Measurements from ENCODE around the gene ARPC2. TPM values are rescaled to one million over a fixed set of nuclear protein-coding genes. Genes with fewer than 3 reads are reported as not detected.
A peak's percentile ranks its signal among the peaks of the same experiment; 100 is the strongest.

The ARPC2 gene
- total and polyA plus RNA-seq, 2 of the 13 experiments (the other 11 are each of a cell fraction or from before 2014, with no cell fraction given), result 168 to 303 TPM

DNA sequence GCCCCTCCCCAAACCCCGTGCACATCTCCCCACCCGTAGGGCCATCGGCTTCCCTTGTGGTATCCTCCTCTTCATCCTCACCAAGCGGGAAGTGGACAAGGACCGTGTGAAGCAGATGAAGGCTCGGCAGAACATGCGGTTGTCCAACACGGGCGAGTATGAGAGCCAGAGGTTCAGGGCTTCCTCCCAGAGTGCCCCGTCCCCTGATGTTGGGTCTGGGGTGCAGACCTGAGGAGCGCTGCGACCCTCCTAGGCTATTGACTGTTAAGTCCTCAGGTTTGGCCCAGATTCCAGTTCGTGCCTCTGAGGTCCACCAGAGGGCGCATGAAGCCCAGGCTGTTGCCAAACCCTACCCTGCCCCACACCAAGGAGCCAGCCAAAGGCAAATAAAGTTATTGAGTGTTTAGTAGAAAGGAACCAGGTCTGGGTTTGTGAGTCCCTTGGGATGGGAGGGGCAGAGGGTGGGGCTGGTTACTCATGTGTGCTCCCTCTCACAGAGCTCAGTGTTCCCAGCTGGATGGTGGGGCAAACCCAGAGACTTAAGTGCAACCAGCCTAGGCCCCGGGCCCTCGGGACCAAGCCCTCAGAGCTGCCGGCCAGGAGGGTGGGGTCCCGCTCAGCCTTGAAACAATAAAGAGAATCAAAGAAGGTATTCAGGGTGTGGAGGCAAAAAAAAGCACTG lies 55.7 kb downstream of the ARPC2 start (continued):
- no peak for TF ChIP-seq ZNF703 (CRISPR knock-in tag; IDR thresholded peaks at IDR 0.05; ENCODE audit: borderline replicate concordance)
- peak; percentile 62; the same call in 1 of the 2 replicates for TF ChIP-seq GLI4 (CRISPR knock-in tag; IDR thresholded peaks at IDR 0.05; ENCODE audit: borderline replicate concordance)
- TF ChIP-seq, protein P1, sequence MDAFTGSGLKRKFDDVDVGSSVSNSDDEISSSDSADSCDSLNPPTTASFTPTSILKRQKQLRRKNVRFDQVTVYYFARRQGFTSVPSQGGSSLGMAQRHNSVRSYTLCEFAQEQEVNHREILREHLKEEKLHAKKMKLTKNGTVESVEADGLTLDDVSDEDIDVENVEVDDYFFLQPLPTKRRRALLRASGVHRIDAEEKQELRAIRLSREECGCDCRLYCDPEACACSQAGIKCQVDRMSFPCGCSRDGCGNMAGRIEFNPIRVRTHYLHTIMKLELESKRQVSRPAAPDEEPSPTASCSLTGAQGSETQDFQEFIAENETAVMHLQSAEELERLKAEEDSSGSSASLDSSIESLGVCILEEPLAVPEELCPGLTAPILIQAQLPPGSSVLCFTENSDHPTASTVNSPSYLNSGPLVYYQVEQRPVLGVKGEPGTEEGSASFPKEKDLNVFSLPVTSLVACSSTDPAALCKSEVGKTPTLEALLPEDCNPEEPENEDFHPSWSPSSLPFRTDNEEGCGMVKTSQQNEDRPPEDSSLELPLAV (CRISPR knock-in tag; conservative IDR thresholded peaks at IDR 0.05; ENCODE audit: low read depth), result no peak
- TF ChIP-seq ZNF331 (CRISPR knock-in tag; IDR thresholded peaks at IDR 0.05), result peak; percentile 51; the same call in 1 of the 2 replicates
- TF ChIP-seq ZNF263 (CRISPR knock-in tag; IDR thresholded peaks at IDR 0.05), result peak; percentile 93
- peak; percentile 36; the same call in 1 of the 2 replicates for TF ChIP-seq NKX3-1 (CRISPR knock-in tag; IDR thresholded peaks at IDR 0.05)
- peak; percentile 24; the same call in 1 of the 2 replicates for TF ChIP-seq SP5 (CRISPR knock-in tag; IDR thresholded peaks at IDR 0.05; ENCODE audit: borderline replicate concordance, low read depth)
- peak; percentile 97 for TF ChIP-seq RBM22 (optimal IDR thresholded peaks at IDR 0.05; ENCODE audit: low read length)
- no peak for TF ChIP-seq NR2F6 (IDR thresholded peaks at IDR 0.05)
- peak; percentile 43; the same call in 1 of the 2 replicates for TF ChIP-seq NR2F6 (CRISPR knock-in tag; IDR thresholded peaks at IDR 0.05)
- no peak for TF ChIP-seq MTA1 (CRISPR knock-in tag; IDR thresholded peaks at IDR 0.05; ENCODE audit: borderline replicate concordance)
- TF ChIP-seq, protein P2, sequence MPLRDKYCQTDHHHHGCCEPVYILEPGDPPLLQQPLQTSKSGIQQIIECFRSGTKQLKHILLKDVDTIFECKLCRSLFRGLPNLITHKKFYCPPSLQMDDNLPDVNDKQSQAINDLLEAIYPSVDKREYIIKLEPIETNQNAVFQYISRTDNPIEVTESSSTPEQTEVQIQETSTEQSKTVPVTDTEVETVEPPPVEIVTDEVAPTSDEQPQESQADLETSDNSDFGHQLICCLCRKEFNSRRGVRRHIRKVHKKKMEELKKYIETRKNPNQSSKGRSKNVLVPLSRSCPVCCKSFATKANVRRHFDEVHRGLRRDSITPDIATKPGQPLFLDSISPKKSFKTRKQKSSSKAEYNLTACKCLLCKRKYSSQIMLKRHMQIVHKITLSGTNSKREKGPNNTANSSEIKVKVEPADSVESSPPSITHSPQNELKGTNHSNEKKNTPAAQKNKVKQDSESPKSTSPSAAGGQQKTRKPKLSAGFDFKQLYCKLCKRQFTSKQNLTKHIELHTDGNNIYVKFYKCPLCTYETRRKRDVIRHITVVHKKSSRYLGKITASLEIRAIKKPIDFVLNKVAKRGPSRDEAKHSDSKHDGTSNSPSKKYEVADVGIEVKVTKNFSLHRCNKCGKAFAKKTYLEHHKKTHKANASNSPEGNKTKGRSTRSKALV (CRISPR knock-in tag; IDR thresholded peaks at IDR 0.05), result 0 out of 2 replicates have a peak, but pooled peaks have one; percentile 33
- TF ChIP-seq SALL2 (CRISPR knock-in tag; IDR thresholded peaks at IDR 0.05), result peak; percentile 84
- TF ChIP-seq, protein P3, sequence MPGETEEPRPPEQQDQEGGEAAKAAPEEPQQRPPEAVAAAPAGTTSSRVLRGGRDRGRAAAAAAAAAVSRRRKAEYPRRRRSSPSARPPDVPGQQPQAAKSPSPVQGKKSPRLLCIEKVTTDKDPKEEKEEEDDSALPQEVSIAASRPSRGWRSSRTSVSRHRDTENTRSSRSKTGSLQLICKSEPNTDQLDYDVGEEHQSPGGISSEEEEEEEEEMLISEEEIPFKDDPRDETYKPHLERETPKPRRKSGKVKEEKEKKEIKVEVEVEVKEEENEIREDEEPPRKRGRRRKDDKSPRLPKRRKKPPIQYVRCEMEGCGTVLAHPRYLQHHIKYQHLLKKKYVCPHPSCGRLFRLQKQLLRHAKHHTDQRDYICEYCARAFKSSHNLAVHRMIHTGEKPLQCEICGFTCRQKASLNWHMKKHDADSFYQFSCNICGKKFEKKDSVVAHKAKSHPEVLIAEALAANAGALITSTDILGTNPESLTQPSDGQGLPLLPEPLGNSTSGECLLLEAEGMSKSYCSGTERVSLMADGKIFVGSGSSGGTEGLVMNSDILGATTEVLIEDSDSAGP (CRISPR knock-in tag; IDR thresholded peaks at IDR 0.05; ENCODE audit: borderline replicate concordance), result peak; percentile 88
- TF ChIP-seq ZNF747 (CRISPR knock-in tag; IDR thresholded peaks at IDR 0.05; ENCODE audit: borderline replicate concordance), result no peak; the same call in 1 of the 2 replicates
- peak; percentile 45; the same call in 1 of the 2 replicates for TF ChIP-seq MIER3 (CRISPR knock-in tag; IDR thresholded peaks at IDR 0.05; ENCODE audit: borderline replicate concordance)
- TF ChIP-seq MAZ (IDR thresholded peaks at IDR 0.05; ENCODE audit: borderline replicate concordance, low read depth, low read length), result 0 out of 2 replicates have a peak, but pooled peaks have one; percentile 27
- peak; percentile 49; the same call in 1 of the 2 replicates for TF ChIP-seq MAZ (CRISPR knock-in tag; IDR thresholded peaks at IDR 0.05; ENCODE audit: low read depth)
- TF ChIP-seq, protein P4, sequence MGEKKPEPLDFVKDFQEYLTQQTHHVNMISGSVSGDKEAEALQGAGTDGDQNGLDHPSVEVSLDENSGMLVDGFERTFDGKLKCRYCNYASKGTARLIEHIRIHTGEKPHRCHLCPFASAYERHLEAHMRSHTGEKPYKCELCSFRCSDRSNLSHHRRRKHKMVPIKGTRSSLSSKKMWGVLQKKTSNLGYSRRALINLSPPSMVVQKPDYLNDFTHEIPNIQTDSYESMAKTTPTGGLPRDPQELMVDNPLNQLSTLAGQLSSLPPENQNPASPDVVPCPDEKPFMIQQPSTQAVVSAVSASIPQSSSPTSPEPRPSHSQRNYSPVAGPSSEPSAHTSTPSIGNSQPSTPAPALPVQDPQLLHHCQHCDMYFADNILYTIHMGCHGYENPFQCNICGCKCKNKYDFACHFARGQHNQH (CRISPR knock-in tag; IDR thresholded peaks at IDR 0.05), result peak; percentile 67
- TF ChIP-seq, protein P5, sequence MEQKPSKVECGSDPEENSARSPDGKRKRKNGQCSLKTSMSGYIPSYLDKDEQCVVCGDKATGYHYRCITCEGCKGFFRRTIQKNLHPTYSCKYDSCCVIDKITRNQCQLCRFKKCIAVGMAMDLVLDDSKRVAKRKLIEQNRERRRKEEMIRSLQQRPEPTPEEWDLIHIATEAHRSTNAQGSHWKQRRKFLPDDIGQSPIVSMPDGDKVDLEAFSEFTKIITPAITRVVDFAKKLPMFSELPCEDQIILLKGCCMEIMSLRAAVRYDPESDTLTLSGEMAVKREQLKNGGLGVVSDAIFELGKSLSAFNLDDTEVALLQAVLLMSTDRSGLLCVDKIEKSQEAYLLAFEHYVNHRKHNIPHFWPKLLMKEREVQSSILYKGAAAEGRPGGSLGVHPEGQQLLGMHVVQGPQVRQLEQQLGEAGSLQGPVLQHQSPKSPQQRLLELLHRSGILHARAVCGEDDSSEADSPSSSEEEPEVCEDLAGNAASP (CRISPR knock-in tag; IDR thresholded peaks at IDR 0.05; ENCODE audit: borderline replicate concordance), result peak; percentile 78
